GM12892 (cell line): ENCODE measurements around the gene OAS3.

ENCODE experiments used
- DNase-seq: peaks from one replicate; pipeline ENCODE4 v3.0.0; 2011; ENCODE audit not compliant: insufficient read length
- FAIRE-seq: peaks from 2 replicates; lab custom pipeline; 2011; peaks lifted over from hg19 to GRCh38; lab: Jason Lieb, UNC
- POLR2A ChIP-seq: IDR thresholded peaks from 2 replicates; pipeline ENCODE4 v1.6.1; 2011; ENCODE audit warnings: low read depth, low read length, control low read depth
- POLR2AphosphoS5 ChIP-seq: IDR thresholded peaks from 2 replicates; pipeline ENCODE4 v1.6.1; 2011; ENCODE audit warnings: low read depth, low read length, control low read depth
- TAF1 ChIP-seq: IDR thresholded peaks from 2 replicates; pipeline ENCODE4 v1.6.1; 2011; ENCODE audit warnings: low read depth, mild to moderate bottlenecking, control low read depth, low read length, borderline replicate concordance

Gene OAS3

GRCh38 chr12:112964915-112965314, 26.6 kb downstream of the OAS3 start:
- no peak for DNase-seq
- no peak for TF ChIP-seq POLR2A
- no peak for TF ChIP-seq TAF1
- TF ChIP-seq POLR2AphosphoS5 = no peak
- no peak for FAIRE-seq

- no peak for TF ChIP-seq TAF1
- FAIRE-seq = no peak
- no peak for DNase-seq
Observed at GRCh38 chr12:112965643-112966042, 27.4 kb downstream of the OAS3 start.

GRCh38 chr12:112967306-112967705, 29.0 kb downstream of the OAS3 start:
- DNase-seq (no peak), FAIRE-seq (no peak)
- TF ChIP-seq TAF1 (no peak), POLR2AphosphoS5 (no peak), POLR2A (no peak)

GRCh38 chr12:112967858-112968257, 29.6 kb downstream of the OAS3 start:
- TF ChIP-seq POLR2AphosphoS5 (no peak), POLR2A (no peak), TAF1 (no peak)
- FAIRE-seq (no peak), DNase-seq (no peak)

- FAIRE-seq (no peak), DNase-seq (no peak)
- no peak for TF ChIP-seq POLR2AphosphoS5
- TF ChIP-seq TAF1 = no peak
- no peak for TF ChIP-seq POLR2A
Observed at GRCh38 chr12:112969547-112970306, 31.5 kb downstream of the OAS3 start.

GRCh38 chr12:112970391-112970790, 32.1 kb downstream of the OAS3 start:
- FAIRE-seq (no peak), DNase-seq (no peak)
- no peak for TF ChIP-seq TAF1
- TF ChIP-seq POLR2A = no peak
- no peak for TF ChIP-seq POLR2AphosphoS5

GRCh38 chr12:112971248-112971647, 33.0 kb downstream of the OAS3 start:
- TF ChIP-seq TAF1 = no peak
- no peak for TF ChIP-seq POLR2AphosphoS5
- no peak for TF ChIP-seq POLR2A
- FAIRE-seq (no peak), DNase-seq (no peak)

- FAIRE-seq (no peak), DNase-seq (no peak)
- TF ChIP-seq POLR2A = no peak
- no peak for TF ChIP-seq POLR2AphosphoS5
- no peak for TF ChIP-seq TAF1
Observed at GRCh38 chr12:112973011-112973735, 34.9 kb downstream of the OAS3 start.

GRCh38 chr12:112973818-112974231, 35.6 kb downstream of the OAS3 start:
- DNase-seq (no peak), FAIRE-seq (no peak)
- TF ChIP-seq POLR2AphosphoS5 (no peak), TAF1 (no peak), POLR2A (no peak)

- DNase-seq (no peak), FAIRE-seq (no peak)
- TF ChIP-seq POLR2AphosphoS5 (no peak), TAF1 (no peak), POLR2A (no peak)
Observed at GRCh38 chr12:112974904-112975303, 36.6 kb downstream of the OAS3 start.

GRCh38 chr12:112977139-112977538, 38.9 kb downstream of the OAS3 start:
- TF ChIP-seq POLR2A = no peak
- TF ChIP-seq POLR2AphosphoS5 = no peak
- TF ChIP-seq TAF1 = no peak
- no peak for DNase-seq
- FAIRE-seq = no peak

- no peak for TF ChIP-seq TAF1
- TF ChIP-seq POLR2A = no peak
- no peak for TF ChIP-seq POLR2AphosphoS5
- no peak for FAIRE-seq
- no peak for DNase-seq
Observed at GRCh38 chr12:112977641-112978040, 39.4 kb downstream of the OAS3 start.
